Right ventricle myocardium inferior (tissue), 1 donor: ENCODE results near the gene TDRD3. TPM values are rescaled to one million over a fixed set of nuclear protein-coding genes. Genes with fewer than 3 reads are reported as not detected.
A peak's percentile ranks its signal among the peaks of the same experiment; 100 is the strongest.
"Not testable (repeated sequence)": the region's sequence is repeated elsewhere in the genome, so short reads cannot be mapped to it uniquely, and the experiment has no call there.

ENCODE experiments used
- ATAC-seq: fragments of 200-7000 bp; cut with Tn5 transposase; one replicate; pipeline ENCODE4 v1.9.1; 2020; ENCODE audit warnings: mild to moderate bottlenecking, moderate library complexity
- DNase-seq: peaks from one replicate; pipeline ENCODE4 v3.0.0; 2021; ENCODE audit errors: missing footprints
- intact Hi-C: fragments of 100-400 bp; cut with DNase I; formaldehyde crosslinking; loops from one replicate; pipeline ENCODE4 v1.11.0; 2022
- long read RNA-seq: library from polyadenylated mRNA; unstranded; transcript quantifications from one replicate; pipeline ENCODE4 v2.0.0, GENCODE V29; 2021
- total RNA-seq: library from RNA; stranded (reverse); fragmentation: NEBNext Ultra II Directional; extraction: Animal tissue kit (Norgen Biotek cat#: 25700); gene quantifications from one replicate; pipeline ENCODE4 v1.2.1, GENCODE V29; 2021
- donor health status: DM: no; HTN: yes; CAD: no; lungs with severe emphysema.

Gene TDRD3
- total RNA-seq, result 40.2 TPM
- long read RNA-seq, partial matches to known transcripts, result 5 of 10 reads
- long read RNA-seq, other reads (novel, unspliced or antisense), result 4 of 10 reads

- ATAC-seq, result peak; percentile 87
- DNase-seq, result peak; percentile 90
- intact Hi-C loops, result loop anchor here (1.0 kb wide), 1 partner anchor 233 kb away; no protein-coding TSS in a partner anchor
These were observed at the start of gene TDRD3 for GRCh38 chr13:60396783-60397703. TDRD3 (plus strand) TSS chr13:60397220; CDS start chr13:60397365, 145 bp downstream.

- intact Hi-C loops, result no loop called here
- DNase-seq (no peak), ATAC-seq (no peak)
These were observed 49.3 kb upstream of the TDRD3 start for GRCh38 chr13:60347690-60348089.

- ATAC-seq, result no peak
- no peak for DNase-seq
- intact Hi-C loops, result no loop called here
These were observed 48.9 kb upstream of the TDRD3 start for GRCh38 chr13:60348097-60348496.

- intact Hi-C loops, result no loop called here
- no peak for ATAC-seq
- DNase-seq, result no peak
These were observed 45.7 kb upstream of the TDRD3 start for GRCh38 chr13:60351326-60351725.

- DNase-seq (no peak), ATAC-seq (no peak)
- intact Hi-C loops, result no loop called here
These were observed 45.0 kb upstream of the TDRD3 start for GRCh38 chr13:60351855-60352615.

GRCh38 chr13:60352644-60353043, 44.4 kb upstream of the TDRD3 start:
- no peak for ATAC-seq
- no peak for DNase-seq
- intact Hi-C loops, result no loop called here

GRCh38 chr13:60355056-60355455, 42.0 kb upstream of the TDRD3 start:
- ATAC-seq, result no peak
- intact Hi-C loops, result no loop called here
- DNase-seq, result no peak

- no peak for ATAC-seq
- no peak for DNase-seq
- intact Hi-C loops, result no loop called here
These were observed 40.0 kb upstream of the TDRD3 start for GRCh38 chr13:60356970-60357369.

- intact Hi-C loops, result no loop called here
- DNase-seq (no peak), ATAC-seq (no peak)
These were observed 38.6 kb upstream of the TDRD3 start for GRCh38 chr13:60358453-60358852.

GRCh38 chr13:60363288-60363687, 33.7 kb upstream of the TDRD3 start:
- ATAC-seq (no peak), DNase-seq (no peak)
- intact Hi-C loops, result no loop called here

- intact Hi-C loops, result no loop called here
- ATAC-seq, result no peak
These were observed 27.8 kb upstream of the TDRD3 start for GRCh38 chr13:60369242-60369641.

GRCh38 chr13:60370343-60370742, 26.7 kb upstream of the TDRD3 start:
- ATAC-seq, result no peak
- DNase-seq, result no peak
- intact Hi-C loops, result no loop called here

More at GRCh38 chr13:60369242-60369641, 27.8 kb upstream of the TDRD3 start:
- DNase-seq, result no peak

GRCh38 chr13:60372141-60372540, 24.9 kb upstream of the TDRD3 start:
- DNase-seq, result no peak
- intact Hi-C loops, result no loop called here
- ATAC-seq, result no peak

GRCh38 chr13:60379282-60379681, 17.7 kb upstream of the TDRD3 start:
- DNase-seq, intact Hi-C loops, ATAC-seq: not testable (repeated sequence)

GRCh38 chr13:60379837-60380565, 17.0 kb upstream of the TDRD3 start:
- ATAC-seq (no peak), DNase-seq (no peak)
- intact Hi-C loops, result no loop called here

GRCh38 chr13:60384911-60385310, 12.1 kb upstream of the TDRD3 start:
- ATAC-seq, result no peak
- DNase-seq, result no peak
- intact Hi-C loops, result no loop called here

GRCh38 chr13:60386250-60386649, 10.8 kb upstream of the TDRD3 start:
- no peak for ATAC-seq
- DNase-seq, result no peak
- intact Hi-C loops, result no loop called here

- ATAC-seq (no peak), DNase-seq (no peak)
- intact Hi-C loops, result no loop called here
These were observed 4.9 kb upstream of the TDRD3 start for GRCh38 chr13:60392131-60392530.
